Progenitor cell of endocrine pancreas (in vitro differentiated cells): ENCODE measurements around the gene NLRC5. TPM values are rescaled to one million over a fixed set of nuclear protein-coding genes. Genes with fewer than 3 reads are reported as not detected.

Source experiments
- DNase-seq: peaks from one replicate; pipeline ENCODE4 v3.0.0; 2021; ENCODE audit warnings: low spot score; ENCODE audit not compliant: unreplicated experiment
- H3K27ac Mint-ChIP-seq: 2 replicates; pipeline ENCODE4 v1.8.0; 2021; ENCODE audit warnings: mild to moderate bottlenecking, moderate library complexity, mixed read lengths
- H3K27me3 Mint-ChIP-seq: 2 replicates; pipeline ENCODE4 v1.8.0; 2021; ENCODE audit warnings: mixed read lengths
- H3K36me3 Mint-ChIP-seq: 2 replicates; pipeline ENCODE4 v1.8.0; 2022; ENCODE audit warnings: mixed read lengths; ENCODE audit not compliant: insufficient read depth
- H3K4me1 Mint-ChIP-seq: 2 replicates; pipeline ENCODE4 v1.8.0; 2021; ENCODE audit warnings: low read depth, mixed read lengths
- H3K4me3 Mint-ChIP-seq: 2 replicates; pipeline ENCODE4 v1.8.0; 2021; ENCODE audit warnings: low read depth, mild to moderate bottlenecking, moderate library complexity, mixed read lengths
- H3K9me3 Mint-ChIP-seq: 2 replicates; pipeline ENCODE4 v1.8.0; 2021; ENCODE audit warnings: low read depth, mixed read lengths
- CTCF ChIP-seq: fragments of 200-600 bp; sonication (generic); IDR thresholded peaks from one replicate; pipeline ENCODE4 v1.5.0; 2021; ENCODE audit warnings: antibody characterized with exemption, mild to moderate bottlenecking; ENCODE audit not compliant: unreplicated experiment
- total RNA-seq: library from RNA; stranded (reverse); gene quantifications from 2 replicates; pipeline ENCODE4 v1.2.1, GENCODE V29; 2021

Gene NLRC5
- total RNA-seq, 1 donor from 2014 or later: not detected

- no peaks in the 10 kb centered on the region for H3K4me1 Mint-ChIP-seq
- no peak overlapping the region for H3K27ac Mint-ChIP-seq
- H3K4me3 Mint-ChIP-seq: no peak overlapping the region
- H3K27me3 Mint-ChIP-seq: peaks cover 24% of the 10 kb centered on the region
- no peak for TF ChIP-seq CTCF
- H3K36me3 Mint-ChIP-seq: no peaks in the 10 kb centered on the region
- no peak for DNase-seq
- H3K9me3 Mint-ChIP-seq: no peaks in the 10 kb centered on the region
These were observed 9.5 kb downstream of the NLRC5 start for GRCh38 chr16:56998861-56999260.

- Mint-ChIP-seq H3K36me3 (no peaks in the 10 kb centered on the region), H3K4me3 (no peak overlapping the region), H3K9me3 (no peaks in the 10 kb centered on the region), H3K27ac (no peak overlapping the region), H3K4me1 (no peaks in the 10 kb centered on the region), H3K27me3 (peaks cover 22% of the 10 kb centered on the region)
- DNase-seq: no peak
- no peak for TF ChIP-seq CTCF
These were observed 10.3 kb downstream of the NLRC5 start for GRCh38 chr16:56999409-57000270.

GRCh38 chr16:57000271-57001025 lies 11.1 kb downstream of the NLRC5 start:
- H3K27me3 Mint-ChIP-seq: peaks cover 18% of the 10 kb centered on the region
- H3K27ac Mint-ChIP-seq: no peak overlapping the region
- no peaks in the 10 kb centered on the region for H3K4me1 Mint-ChIP-seq
- TF ChIP-seq CTCF: no peak
- H3K9me3 Mint-ChIP-seq: no peaks in the 10 kb centered on the region
- no peak for DNase-seq
- no peak overlapping the region for H3K4me3 Mint-ChIP-seq
- no peaks in the 10 kb centered on the region for H3K36me3 Mint-ChIP-seq

GRCh38 chr16:57001026-57001679 lies 11.8 kb downstream of the NLRC5 start:
- DNase-seq: no peak
- Mint-ChIP-seq H3K4me3 (no peak overlapping the region), H3K4me1 (no peaks in the 10 kb centered on the region), H3K36me3 (no peaks in the 10 kb centered on the region), H3K27ac (no peak overlapping the region), H3K9me3 (no peaks in the 10 kb centered on the region), H3K27me3 (peaks cover 11% of the 10 kb centered on the region)
- TF ChIP-seq CTCF: no peak
